Measurements from ENCODE around the gene GTF3C1.

GTF3C1 gene

GRCh38 chr16:27558932-27559331 is 9.2 kb upstream of the GTF3C1 start:
- DNase-seq, result no peak

- no peak for DNase-seq
These were observed 8.7 kb upstream of the GTF3C1 start for GRCh38 chr16:27558434-27558833.

GRCh38 chr16:27556471-27556870 is 6.8 kb upstream of the GTF3C1 start:
- DNase-seq, result no peak

GRCh38 chr16:27551036-27551435 is 1.3 kb upstream of the GTF3C1 start:
- DNase-seq, result no peak

- DNase-seq, result no peak
These were observed 838 bp upstream of the GTF3C1 start for GRCh38 chr16:27550582-27550920.

GRCh38 chr16:27549464-27549745 is 308 bp downstream of the GTF3C1 start:
- DNase-seq, result no peak

GRCh38 chr16:27547851-27548250 is 1.9 kb downstream of the GTF3C1 start:
- DNase-seq, result no peak

GRCh38 chr16:27547134-27547533 is 2.6 kb downstream of the GTF3C1 start:
- no peak for DNase-seq

- no peak for DNase-seq
These were observed 5.0 kb downstream of the GTF3C1 start for GRCh38 chr16:27544671-27545070.

GRCh38 chr16:27543801-27544200 is 5.9 kb downstream of the GTF3C1 start:
- no peak for DNase-seq

GRCh38 chr16:27539636-27540035 is 10.1 kb downstream of the GTF3C1 start:
- DNase-seq, result no peak

GRCh38 chr16:27539120-27539519 is 10.6 kb downstream of the GTF3C1 start:
- no peak for DNase-seq

- no peak for DNase-seq
These were observed 11.2 kb downstream of the GTF3C1 start for GRCh38 chr16:27538528-27538927.

GRCh38 chr16:27534256-27534655 is 15.5 kb downstream of the GTF3C1 start:
- no peak for DNase-seq

- DNase-seq, result no peak
These were observed 17.6 kb downstream of the GTF3C1 start for GRCh38 chr16:27531826-27532800.

GRCh38 chr16:27531186-27531585 is 18.5 kb downstream of the GTF3C1 start:
- no peak for DNase-seq

- no peak for DNase-seq
These were observed 19.8 kb downstream of the GTF3C1 start for GRCh38 chr16:27529962-27530361.

GRCh38 chr16:27528294-27528693 is 21.4 kb downstream of the GTF3C1 start:
- DNase-seq, result no peak

- no peak for DNase-seq
These were observed 23.5 kb downstream of the GTF3C1 start for GRCh38 chr16:27526180-27526579.

GRCh38 chr16:27522173-27522707 is 27.5 kb downstream of the GTF3C1 start:
- no peak for DNase-seq

- no peak for DNase-seq
These were observed 28.6 kb downstream of the GTF3C1 start for GRCh38 chr16:27520982-27521673.

- no peak for DNase-seq
These were observed 31.5 kb downstream of the GTF3C1 start for GRCh38 chr16:27518226-27518625.

- DNase-seq, result no peak
These were observed 32.0 kb downstream of the GTF3C1 start for GRCh38 chr16:27517664-27518063.

GRCh38 chr16:27516365-27516764 is 33.3 kb downstream of the GTF3C1 start:
- no peak for DNase-seq
